Measurements from ENCODE around the gene SEC16A. TPM values are rescaled to one million over a fixed set of nuclear protein-coding genes. Genes with fewer than 3 reads are reported as not detected.

Gene SEC16A
- total and polyA plus RNA-seq, 5 experiments from 2014 or later = 14.2 to 84.8 (median 35.8) TPM

GRCh38 chr9:136527131-136527530 is 44.3 kb upstream of the SEC16A start:
- H3K4me3 Mint-ChIP-seq = no peak overlapping the region

GRCh38 chr9:136526625-136527066 is 43.8 kb upstream of the SEC16A start:
- POLR2A ChIA-PET = interaction anchor here (0.8 kb wide), 1 partner anchor 19 kb away, joined by 3 read pairs; no protein-coding TSS in a partner anchor
- Mint-ChIP-seq H3K9me3 (no peaks in the 10 kb centered on the region), H3K27me3 (no peaks in the 10 kb centered on the region), H3K4me1 (peaks cover 7 to 37% (median 22%) of the 10 kb centered on the region in 4 donors), H3K36me3 (peaks cover 0 to 7% (median 0%) of the 10 kb centered on the region in 3 donors), H3K4me3 (no peak overlapping the region), H3K27ac (peak overlapping the region in 2 of 10 donors; percentile 10 to 37)
- DNase-seq (no peak), ATAC-seq (no peak)

More at GRCh38 chr9:136527131-136527530, 44.3 kb upstream of the SEC16A start:
- Mint-ChIP-seq H3K36me3 (peaks cover 0 to 5% (median 0%) of the 10 kb centered on the region in 3 donors), H3K4me1 (peaks cover 7 to 38% (median 26%) of the 10 kb centered on the region in 4 donors), H3K27ac (no peak overlapping the region), H3K9me3 (no peaks in the 10 kb centered on the region), H3K27me3 (no peaks in the 10 kb centered on the region)
- no peak for ATAC-seq
- DNase-seq = no peak
- POLR2A ChIA-PET = no interaction called here

- H3K27me3 Mint-ChIP-seq = no peaks in the 10 kb centered on the region
- POLR2A ChIA-PET = interaction anchor here (0.6 to 0.8 kb wide), 2 partner anchors 18 to 553 kb away, joined by 3 read pairs; no protein-coding TSS in a partner anchor
- peaks cover 0 to 7% (median 0%) of the 10 kb centered on the region in 3 donors for H3K36me3 Mint-ChIP-seq
- no peak for ATAC-seq
- no peak for DNase-seq
- peak overlapping the region in 1 of 10 donors; percentile 20 for H3K27ac Mint-ChIP-seq
- H3K4me1 Mint-ChIP-seq = peaks cover 4 to 33% (median 16%) of the 10 kb centered on the region in 4 donors
- H3K4me3 Mint-ChIP-seq = no peak overlapping the region
- no peaks in the 10 kb centered on the region for H3K9me3 Mint-ChIP-seq
Measured at GRCh38 chr9:136525841-136526499, 43.1 kb upstream of the SEC16A start.

- POLR2A ChIA-PET = interaction anchor here (0.6 kb wide), 1 partner anchor 552 kb away, joined by 3 read pairs; no protein-coding TSS in a partner anchor
- peaks cover 4 to 26% (median 10%) of the 10 kb centered on the region in 4 donors for H3K4me1 Mint-ChIP-seq
- ATAC-seq = no peak
- no peak for DNase-seq
- H3K4me3 Mint-ChIP-seq = no peak overlapping the region
- no peak overlapping the region for H3K27ac Mint-ChIP-seq
- no peaks in the 10 kb centered on the region for H3K27me3 Mint-ChIP-seq
- H3K36me3 Mint-ChIP-seq = peaks cover 0 to 7% (median 0%) of the 10 kb centered on the region in 3 donors
- no peaks in the 10 kb centered on the region for H3K9me3 Mint-ChIP-seq
Measured at GRCh38 chr9:136525207-136525606, 42.4 kb upstream of the SEC16A start.

GRCh38 chr9:136522314-136523237 is 39.7 kb upstream of the SEC16A start:
- H3K4me1 Mint-ChIP-seq = peaks cover 0 to 7% (median 0%) of the 10 kb centered on the region in 4 donors
- no peaks in the 10 kb centered on the region for H3K27me3 Mint-ChIP-seq
- H3K27ac Mint-ChIP-seq = no peak overlapping the region
- no peak overlapping the region for H3K4me3 Mint-ChIP-seq
- POLR2A ChIA-PET = interaction anchor here (1.0 kb wide), 1 partner anchor 11 kb away, joined by 5 read pairs; no protein-coding TSS in a partner anchor
- ATAC-seq = no peak
- peaks cover 0 to 13% (median 0%) of the 10 kb centered on the region in 3 donors for H3K36me3 Mint-ChIP-seq
- DNase-seq = no peak
- no peaks in the 10 kb centered on the region for H3K9me3 Mint-ChIP-seq

- H3K27ac Mint-ChIP-seq = no peak overlapping the region
- no peaks in the 10 kb centered on the region for H3K27me3 Mint-ChIP-seq
- H3K36me3 Mint-ChIP-seq = peaks cover 0 to 15% (median 0%) of the 10 kb centered on the region in 3 donors
- DNase-seq (no peak), ATAC-seq (no peak)
- POLR2A ChIA-PET = interaction anchor here (0.6 to 2.4 kb wide), 4 partner anchors 8 to 32 kb away, joined by 3 to 9 read pairs (median 6); no protein-coding TSS in a partner anchor
- no peaks in the 10 kb centered on the region for H3K9me3 Mint-ChIP-seq
- H3K4me3 Mint-ChIP-seq = no peak overlapping the region
- H3K4me1 Mint-ChIP-seq = peaks cover 0 to 5% (median 0%) of the 10 kb centered on the region in 4 donors
Measured at GRCh38 chr9:136521537-136521936, 38.7 kb upstream of the SEC16A start.

- H3K27me3 Mint-ChIP-seq = no peaks in the 10 kb centered on the region
- H3K36me3 Mint-ChIP-seq = peaks cover 0 to 22% (median 0%) of the 10 kb centered on the region in 3 donors
- H3K27ac Mint-ChIP-seq = peak overlapping the region in 1 of 10 donors; percentile 59
- peaks cover 0 to 3% (median 0%) of the 10 kb centered on the region in 4 donors for H3K4me1 Mint-ChIP-seq
- no peak overlapping the region for H3K4me3 Mint-ChIP-seq
- no peak for ATAC-seq
- no peaks in the 10 kb centered on the region for H3K9me3 Mint-ChIP-seq
- POLR2A ChIA-PET = interaction anchor here (1.9 to 2.4 kb wide), 2 partner anchors 10 to 19 kb away, joined by 6 to 9 read pairs; no protein-coding TSS in a partner anchor
- DNase-seq = no peak
Measured at GRCh38 chr9:136520053-136520540, 37.3 kb upstream of the SEC16A start.

- POLR2A ChIA-PET = interaction anchor here (0.9 to 2.4 kb wide), 2 partner anchors 10 to 20 kb away, joined by 3 to 9 read pairs; no protein-coding TSS in a partner anchor
- no peak for DNase-seq
- Mint-ChIP-seq H3K4me3 (no peak overlapping the region), H3K27ac (no peak overlapping the region), H3K9me3 (no peaks in the 10 kb centered on the region), H3K27me3 (no peaks in the 10 kb centered on the region), H3K4me1 (peaks cover 0 to 3% (median 0%) of the 10 kb centered on the region in 4 donors), H3K36me3 (peaks cover 0 to 28% (median 0%) of the 10 kb centered on the region in 3 donors)
- no peak for ATAC-seq
Measured at GRCh38 chr9:136519263-136520052, 36.6 kb upstream of the SEC16A start.

- Mint-ChIP-seq H3K4me3 (no peak overlapping the region), H3K27me3 (no peaks in the 10 kb centered on the region), H3K9me3 (no peaks in the 10 kb centered on the region), H3K36me3 (peaks cover 0 to 31% (median 0%) of the 10 kb centered on the region in 3 donors), H3K4me1 (no peaks in the 10 kb centered on the region), H3K27ac (no peak overlapping the region)
- POLR2A ChIA-PET = interaction anchor here (0.9 to 1.1 kb wide), 2 partner anchors 9 to 20 kb away, joined by 3 to 4 read pairs; no protein-coding TSS in a partner anchor
- ATAC-seq = no peak
- DNase-seq = no peak
Measured at GRCh38 chr9:136518623-136519022, 35.8 kb upstream of the SEC16A start.

- ATAC-seq = no peak
- POLR2A ChIA-PET = interaction anchor here (1.1 kb wide), 1 partner anchor 21 kb away, joined by 4 read pairs; no protein-coding TSS in a partner anchor
- Mint-ChIP-seq H3K9me3 (no peaks in the 10 kb centered on the region), H3K27ac (no peak overlapping the region), H3K4me3 (no peak overlapping the region), H3K36me3 (peaks cover 0 to 33% (median 2%) of the 10 kb centered on the region in 3 donors), H3K4me1 (no peaks in the 10 kb centered on the region), H3K27me3 (no peaks in the 10 kb centered on the region)
- no peak for DNase-seq
Measured at GRCh38 chr9:136517950-136518349, 35.1 kb upstream of the SEC16A start.

GRCh38 chr9:136517012-136517743 is 34.3 kb upstream of the SEC16A start:
- H3K36me3 Mint-ChIP-seq = peaks cover 0 to 34% (median 2%) of the 10 kb centered on the region in 3 donors
- H3K4me3 Mint-ChIP-seq = no peak overlapping the region
- DNase-seq = no peak
- H3K9me3 Mint-ChIP-seq = no peaks in the 10 kb centered on the region
- no peak for ATAC-seq
- H3K4me1 Mint-ChIP-seq = no peaks in the 10 kb centered on the region
- H3K27me3 Mint-ChIP-seq = no peaks in the 10 kb centered on the region
- POLR2A ChIA-PET = no interaction called here
- H3K27ac Mint-ChIP-seq = no peak overlapping the region
